DOHH2 (cell line): Measurements from ENCODE around the gene THRB.

ENCODE experiments used
- EZH2phosphoT487 ChIP-seq: fragments of 200-600 bp; sonication (generic); IDR thresholded peaks from 2 replicates; pipeline ENCODE4 v1.6.1; 2017; ENCODE audit warnings: borderline replicate concordance, mild to moderate bottlenecking, antibody characterized with exemption, low read length, moderate library complexity, mixed read lengths
- TF ChIP-seq, protein P1 (sequence below): fragments of 200-600 bp; sonication (generic); IDR thresholded peaks from one replicate; pipeline ENCODE4 v1.5.1; 2014; ENCODE audit warnings: antibody characterized with exemption, mild to moderate bottlenecking, low read depth, low read length; ENCODE audit not compliant: poor library complexity, severe bottlenecking

DNA sequence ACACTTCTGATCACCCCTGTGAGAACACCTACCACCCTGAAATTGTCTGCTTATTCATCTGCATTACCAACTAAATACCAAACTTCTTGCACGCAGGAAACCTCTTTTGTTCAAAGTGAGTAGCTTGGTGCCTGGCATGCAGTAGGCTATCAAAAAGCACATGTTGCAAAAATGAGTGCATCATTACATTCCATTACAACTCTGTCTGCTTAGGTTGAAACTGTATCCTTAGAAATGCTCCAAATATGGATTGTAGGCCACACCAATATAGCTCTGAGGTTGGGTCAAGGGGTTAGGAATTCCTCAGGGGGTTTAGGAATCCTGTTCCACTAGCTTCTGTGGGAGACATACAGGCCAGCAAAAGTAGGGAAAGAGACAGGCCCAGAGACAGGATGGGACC lies 107.2 kb downstream of the THRB start:
- TF ChIP-seq, protein P1, sequence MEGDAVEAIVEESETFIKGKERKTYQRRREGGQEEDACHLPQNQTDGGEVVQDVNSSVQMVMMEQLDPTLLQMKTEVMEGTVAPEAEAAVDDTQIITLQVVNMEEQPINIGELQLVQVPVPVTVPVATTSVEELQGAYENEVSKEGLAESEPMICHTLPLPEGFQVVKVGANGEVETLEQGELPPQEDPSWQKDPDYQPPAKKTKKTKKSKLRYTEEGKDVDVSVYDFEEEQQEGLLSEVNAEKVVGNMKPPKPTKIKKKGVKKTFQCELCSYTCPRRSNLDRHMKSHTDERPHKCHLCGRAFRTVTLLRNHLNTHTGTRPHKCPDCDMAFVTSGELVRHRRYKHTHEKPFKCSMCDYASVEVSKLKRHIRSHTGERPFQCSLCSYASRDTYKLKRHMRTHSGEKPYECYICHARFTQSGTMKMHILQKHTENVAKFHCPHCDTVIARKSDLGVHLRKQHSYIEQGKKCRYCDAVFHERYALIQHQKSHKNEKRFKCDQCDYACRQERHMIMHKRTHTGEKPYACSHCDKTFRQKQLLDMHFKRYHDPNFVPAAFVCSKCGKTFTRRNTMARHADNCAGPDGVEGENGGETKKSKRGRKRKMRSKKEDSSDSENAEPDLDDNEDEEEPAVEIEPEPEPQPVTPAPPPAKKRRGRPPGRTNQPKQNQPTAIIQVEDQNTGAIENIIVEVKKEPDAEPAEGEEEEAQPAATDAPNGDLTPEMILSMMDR, result no peak
- TF ChIP-seq EZH2phosphoT487, result no peak
